ENCODE measurements around the gene ARHGAP26.
"Not testable (repeated sequence)": the region's sequence is repeated elsewhere in the genome, so short reads cannot be mapped to it uniquely, and the experiment has no call there.

The ARHGAP26 gene

DNA sequence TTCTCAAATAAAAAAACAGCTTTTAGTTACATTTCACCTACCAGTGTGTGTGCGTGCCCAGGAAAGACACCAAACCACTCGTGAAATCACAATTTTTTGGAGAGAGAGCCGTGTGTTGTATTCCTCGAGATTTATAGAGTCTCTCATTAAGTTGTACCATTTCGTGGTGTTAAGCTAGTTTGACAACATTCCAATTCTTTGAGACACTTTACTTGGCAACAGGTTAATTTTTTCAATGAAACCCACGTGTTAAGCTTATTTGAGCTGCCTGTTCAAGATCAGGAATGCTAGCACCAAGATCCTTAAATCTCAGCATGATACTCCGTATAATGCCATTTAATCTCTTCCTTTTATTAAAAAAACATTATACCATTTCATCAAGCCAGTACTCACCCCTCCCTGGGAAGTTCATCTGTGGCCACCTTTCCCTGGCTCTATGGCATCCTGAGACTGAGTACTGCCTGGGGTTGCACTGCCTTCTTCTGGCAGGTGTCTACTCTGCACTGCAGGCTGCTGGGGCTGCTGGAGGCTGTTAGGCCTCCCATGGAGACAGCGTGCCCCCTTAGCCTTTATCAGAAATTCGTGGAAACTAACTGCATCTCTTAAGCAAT, 143.7 kb downstream of the ARHGAP26 start:
- DNase-seq = no peak

DNA sequence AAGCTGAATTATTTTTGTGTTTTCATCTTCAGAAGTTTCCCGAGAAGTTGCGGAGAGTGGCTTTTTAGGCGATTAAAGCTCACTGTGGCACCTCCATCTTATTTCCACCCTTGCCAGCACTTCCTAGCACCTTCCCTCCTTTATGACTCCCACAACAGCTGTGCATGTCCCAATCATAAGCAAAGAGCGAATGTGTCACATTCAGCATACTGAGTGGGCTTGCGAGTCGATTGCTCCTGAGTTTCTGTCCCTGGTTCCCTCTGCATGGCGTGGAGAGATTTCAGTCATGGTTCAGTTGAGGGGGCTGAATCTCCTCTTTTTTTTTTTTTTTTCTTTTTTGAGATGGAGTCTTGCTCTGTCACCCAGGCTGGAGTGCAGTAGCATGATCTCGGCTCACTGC, 144.9 kb downstream of the ARHGAP26 start:
- no peak for DNase-seq

DNA sequence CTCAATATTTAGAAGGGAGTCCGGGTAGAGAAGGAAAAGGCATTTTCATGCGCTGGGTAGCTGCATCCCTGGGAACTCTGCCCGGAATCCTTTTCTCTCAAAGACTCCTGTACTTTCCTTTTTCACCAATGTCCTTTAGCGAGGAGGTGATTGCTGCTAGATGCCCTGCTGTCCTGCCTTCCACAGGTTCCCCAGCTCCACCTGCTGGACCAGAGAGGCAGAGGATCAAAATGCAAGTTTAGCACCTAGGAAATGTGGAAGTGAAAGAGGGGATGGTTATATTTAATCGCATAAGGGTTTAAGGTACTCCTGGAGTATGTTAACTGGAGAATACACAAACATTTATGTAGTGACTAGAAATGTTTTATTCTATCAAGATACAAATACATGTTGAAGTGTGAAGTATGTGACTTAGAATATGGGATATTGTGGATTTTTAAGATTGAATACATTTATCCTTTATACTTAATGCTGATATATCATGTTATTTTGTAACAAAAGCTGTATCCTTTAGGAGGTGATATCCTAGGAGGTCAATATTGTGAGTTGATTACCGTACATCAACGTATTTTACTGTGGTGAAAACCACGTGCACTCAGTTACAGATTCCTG, 145.7 kb downstream of the ARHGAP26 start:
- DNase-seq = peak; percentile 18

DNA sequence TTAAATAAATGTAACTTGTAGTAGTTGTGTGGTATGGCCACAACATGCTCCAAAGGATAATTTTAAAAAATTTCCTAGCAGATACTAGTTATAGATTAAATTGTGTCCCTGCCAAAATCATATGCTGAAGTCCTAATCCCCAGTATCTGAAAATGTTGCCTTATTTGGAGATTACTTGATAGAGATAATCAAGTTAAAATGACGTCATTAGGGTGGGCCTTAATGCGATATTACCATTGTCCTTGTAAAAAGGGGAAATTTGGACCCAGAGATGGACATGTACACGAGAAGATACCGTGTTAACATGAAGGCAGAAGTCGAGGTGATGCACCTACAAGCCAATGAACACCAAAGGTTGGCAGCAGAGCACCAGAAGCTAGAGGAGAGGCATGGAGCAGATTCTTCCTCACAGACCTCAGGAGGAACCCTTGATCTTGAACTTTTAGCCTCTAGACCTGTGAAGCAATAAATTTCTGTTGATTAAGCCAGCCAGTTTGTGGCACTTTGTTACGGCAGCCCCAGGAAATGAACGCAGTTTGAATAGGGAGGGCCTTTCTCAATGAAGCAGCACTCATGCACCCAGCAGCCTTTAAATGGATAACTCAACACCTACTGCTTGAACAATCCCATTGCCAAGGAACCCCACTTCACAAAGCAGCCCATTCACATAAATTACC, 148.9 kb downstream of the ARHGAP26 start:
- DNase-seq = no peak

DNA sequence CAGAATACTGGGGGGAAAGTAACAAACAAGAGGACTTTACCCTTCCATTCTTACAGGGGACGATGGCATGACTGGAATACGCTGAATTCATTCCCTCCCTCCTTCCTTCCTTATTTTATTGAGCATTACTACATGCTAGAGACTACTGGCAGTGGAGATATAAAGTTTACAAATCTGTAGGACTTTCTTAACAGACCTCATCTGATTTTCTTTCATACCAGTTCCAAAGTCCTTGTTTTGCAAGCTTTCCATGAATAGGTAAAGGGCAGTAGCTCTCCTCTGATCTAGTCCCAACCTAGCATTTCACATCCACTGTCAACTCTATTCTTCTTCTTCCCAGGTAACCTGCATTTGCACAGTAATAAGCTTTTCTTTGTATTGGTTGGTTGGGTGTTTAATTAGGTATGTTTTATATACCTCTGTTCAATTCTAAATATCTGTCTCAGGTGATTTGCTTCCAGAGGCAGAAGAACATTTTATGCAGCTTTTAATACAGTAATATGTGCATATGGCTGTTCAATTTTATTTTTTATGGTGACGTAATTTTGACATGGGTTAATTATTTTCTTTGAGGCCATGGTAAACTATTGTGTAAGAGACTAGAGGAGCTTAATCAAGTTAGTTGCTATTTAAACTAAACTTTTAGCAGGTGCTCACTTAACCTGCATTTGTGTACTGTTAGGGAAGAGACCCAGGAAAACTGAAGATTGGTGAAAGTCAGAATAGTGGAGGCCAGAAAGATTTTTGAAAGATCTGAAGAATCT, 150.9 kb downstream of the ARHGAP26 start:
- DNase-seq = no peak

DNA sequence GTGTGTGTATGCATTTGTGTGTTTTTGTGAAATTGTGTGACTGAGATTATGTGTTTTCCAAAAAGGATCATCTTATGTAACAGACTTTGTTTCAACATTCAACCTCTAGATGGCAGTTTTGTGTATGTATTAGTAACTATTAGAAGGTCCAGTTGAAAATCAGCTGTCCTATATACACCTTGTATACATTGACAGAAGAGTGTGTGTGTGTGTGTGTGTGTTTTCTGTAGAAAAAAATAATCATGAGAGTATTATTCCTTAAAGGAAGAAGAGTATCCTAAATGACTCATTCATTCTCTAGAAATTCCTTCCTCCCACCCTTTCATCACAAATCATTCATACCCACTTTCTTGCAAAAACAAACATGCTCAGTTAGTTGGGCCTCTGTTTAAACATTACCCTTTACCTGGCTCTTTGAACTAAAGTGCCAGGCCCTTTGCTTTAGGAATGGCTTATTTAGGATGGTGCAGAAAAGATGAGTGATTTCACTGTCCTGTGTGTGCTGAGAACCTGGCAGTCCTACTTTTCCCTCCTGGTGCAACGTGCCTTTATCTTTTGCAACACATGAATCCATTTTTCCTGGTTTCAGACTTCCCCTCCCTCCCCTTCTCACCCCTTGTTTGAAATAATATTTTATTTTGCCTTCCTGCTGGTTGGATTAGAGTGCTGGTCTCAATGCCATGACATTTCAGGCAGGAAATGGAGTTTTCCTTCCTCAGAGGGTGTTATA, 152.2 kb downstream of the ARHGAP26 start:
- peak; percentile 53 for DNase-seq

DNA sequence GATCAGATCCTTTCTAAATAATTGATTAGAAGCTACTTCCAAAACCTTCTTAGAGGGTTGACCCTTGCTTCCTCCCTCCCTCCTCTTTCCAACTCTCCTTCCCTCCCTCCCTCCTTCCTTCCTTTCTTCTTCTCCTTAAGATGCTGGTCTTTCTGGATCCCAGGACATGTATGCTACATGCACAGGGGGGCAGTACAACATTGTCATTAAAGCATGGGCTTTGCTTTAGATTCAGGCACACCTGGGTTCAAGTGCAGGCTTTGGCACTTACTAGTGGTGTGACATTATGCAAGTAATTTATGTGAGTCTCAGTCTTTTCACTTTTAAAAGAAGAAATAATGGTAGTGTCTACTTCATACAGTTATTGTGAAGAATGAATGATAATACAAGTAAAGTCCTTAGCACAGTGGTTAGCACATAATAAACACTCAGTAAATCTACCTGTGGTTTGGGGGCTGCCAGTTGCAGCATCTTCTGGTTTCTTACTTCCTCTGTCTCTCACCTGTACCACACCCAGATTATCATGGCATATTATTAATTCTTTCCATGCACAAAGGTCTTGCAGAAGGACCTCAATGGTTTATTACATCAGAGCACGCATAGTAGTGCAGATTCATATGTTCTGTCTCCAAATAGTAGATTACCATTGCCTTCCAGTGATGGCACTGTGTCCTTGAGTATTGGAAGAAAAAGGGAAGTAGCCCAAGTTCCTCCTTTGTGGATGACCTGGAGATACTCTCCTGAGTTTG, 154.1 kb downstream of the ARHGAP26 start:
- peak; percentile 16 for DNase-seq

DNA sequence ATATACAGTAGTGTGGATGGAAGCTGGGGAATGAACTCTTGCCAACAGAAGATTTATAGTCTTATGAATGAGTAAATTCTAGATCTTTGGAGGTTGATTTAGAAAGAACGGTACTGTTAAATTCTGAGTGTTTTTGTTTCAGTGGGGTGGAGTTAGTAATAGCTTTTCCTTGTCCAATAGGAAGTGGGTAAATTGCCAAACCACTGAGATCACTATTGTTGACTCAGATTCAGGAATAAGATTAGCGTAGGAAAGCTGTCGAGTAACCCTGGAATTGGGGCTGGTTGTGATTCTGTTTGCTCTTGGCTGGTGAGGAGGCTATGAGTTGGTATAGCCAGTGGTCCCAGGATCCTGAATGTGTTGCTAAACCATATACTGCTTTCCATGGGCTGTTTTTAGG, 155.6 kb downstream of the ARHGAP26 start:
- DNase-seq = no peak

DNA sequence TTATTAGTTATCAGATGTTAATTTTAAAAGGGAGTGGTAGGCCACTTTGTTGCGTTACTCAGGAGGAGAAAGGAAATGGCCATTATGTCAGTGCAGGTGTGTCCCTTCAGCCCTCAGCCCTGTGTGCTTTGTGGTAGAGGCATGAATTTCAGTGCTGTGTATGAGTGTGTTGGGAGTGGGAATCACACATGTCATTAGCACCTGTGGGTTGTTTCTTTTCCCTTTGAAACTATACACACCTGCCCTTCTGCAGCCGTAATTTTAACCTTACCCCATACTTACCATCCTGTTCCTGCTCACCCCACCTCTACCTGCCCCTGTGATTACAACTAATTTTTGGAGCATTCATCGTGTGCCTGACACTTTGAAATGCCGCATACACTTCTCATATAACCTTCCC, 156.4 kb downstream of the ARHGAP26 start:
- no peak for DNase-seq

DNA sequence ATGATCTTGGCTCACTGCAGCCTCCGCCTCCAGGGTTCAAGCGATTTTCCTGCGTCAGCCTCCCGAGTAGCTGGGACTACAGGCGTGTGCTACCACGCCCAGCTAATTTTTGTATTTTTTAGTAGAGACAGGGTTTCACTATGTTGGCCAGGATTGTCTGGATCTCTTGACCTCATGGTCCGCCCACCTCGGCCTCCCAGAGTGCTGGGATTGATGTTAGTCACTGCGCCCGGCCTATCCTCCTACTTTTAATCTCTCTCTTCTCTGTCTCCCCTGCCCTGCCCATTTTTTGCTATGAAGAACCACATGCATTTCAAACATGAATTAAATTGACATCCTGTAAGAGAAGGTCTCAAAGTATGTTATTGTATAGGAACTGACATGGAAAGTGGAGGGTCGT, 158.8 kb downstream of the ARHGAP26 start:
- not testable (repeated sequence) for DNase-seq

DNA sequence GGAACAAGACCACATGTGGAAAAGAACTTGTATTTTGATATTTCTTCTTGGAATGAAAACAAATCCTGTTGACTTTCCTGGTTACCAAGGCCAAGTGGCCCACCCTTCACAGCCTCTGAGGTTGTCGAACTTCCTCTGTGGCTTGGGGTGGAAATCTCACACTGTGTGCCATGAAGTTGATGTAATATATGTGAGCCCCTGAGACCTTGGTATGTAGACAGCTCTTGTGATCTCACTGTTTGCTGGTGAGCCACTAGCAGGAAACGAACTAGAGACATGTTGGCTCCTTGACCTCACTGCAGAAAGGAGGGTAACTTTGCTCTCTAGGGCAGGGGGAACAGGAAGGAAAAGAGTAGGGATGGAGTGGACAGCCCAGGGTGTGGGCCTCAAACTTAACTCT, 159.4 kb downstream of the ARHGAP26 start:
- DNase-seq = peak; percentile 49

DNA sequence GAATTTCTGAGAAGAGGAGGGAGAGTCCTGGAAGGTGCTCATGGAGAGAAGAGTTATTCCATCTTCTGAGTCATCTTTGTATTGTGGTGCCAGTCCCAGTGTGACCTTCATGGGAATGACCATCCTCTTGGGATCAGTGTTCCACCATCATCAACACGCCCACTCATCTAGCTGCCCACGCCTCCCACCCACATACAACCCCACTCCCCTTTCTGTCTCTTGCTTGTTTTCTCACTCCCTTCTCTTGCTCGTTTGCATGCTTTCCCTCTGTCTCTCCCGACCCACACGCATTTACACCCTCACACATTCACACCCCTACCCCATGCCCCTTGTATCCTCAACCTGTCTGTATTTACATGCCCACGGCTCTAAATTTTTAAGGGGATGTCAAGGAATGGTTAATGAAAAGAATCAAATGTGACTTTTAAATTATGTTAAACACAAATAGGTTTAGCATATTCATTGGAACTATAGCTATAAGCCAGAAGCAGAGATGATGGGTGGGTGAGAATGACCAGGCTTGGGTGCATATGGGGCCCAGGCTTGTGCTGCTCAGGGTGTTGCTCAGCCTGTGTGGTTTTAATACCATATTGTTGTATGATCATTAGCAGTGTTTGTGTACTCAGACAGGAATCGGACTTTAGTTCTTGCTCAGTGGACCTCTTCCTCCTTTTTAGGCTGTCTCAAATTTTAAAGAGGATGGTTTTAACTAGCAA, 160.4 kb downstream of the ARHGAP26 start:
- DNase-seq = no peak

DNA sequence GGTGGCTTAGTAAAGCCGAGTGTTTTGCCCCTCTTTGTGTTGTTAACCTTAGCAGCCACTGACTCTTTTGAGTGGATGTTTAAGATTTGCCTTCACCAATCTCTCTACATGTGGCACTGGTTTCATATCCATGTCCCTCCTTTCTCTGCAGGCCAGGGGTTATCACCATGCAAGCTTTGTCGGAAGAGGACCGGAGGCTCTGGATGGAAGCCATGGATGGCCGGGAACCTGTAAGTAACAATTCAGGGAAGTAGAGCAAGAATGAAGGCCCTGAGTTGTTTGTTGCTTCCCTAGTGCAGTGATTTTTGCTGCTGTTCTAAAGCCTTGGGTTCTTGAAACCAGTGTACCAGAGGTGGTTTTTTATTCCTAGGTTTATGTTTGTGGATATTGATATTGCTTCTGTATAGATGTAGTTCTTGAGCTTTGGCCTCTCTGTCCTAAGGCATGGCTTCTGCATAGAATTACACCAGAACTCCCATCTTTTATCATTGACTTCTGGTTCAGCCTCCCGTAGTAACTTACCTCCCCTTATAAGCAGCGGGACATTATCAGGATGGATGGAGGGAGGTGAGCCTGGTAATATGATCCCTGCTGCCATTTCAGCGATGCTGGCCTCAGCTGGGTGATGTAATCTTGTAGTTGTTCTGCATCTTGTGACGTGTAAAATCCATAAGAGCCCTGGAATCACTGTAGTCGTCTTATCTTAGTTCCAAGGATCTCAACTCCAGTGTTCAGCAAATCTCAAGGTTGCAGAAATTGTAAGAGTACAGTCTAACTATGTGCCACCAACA, 161.9 kb downstream of the ARHGAP26 start:
- no peak for DNase-seq

DNA sequence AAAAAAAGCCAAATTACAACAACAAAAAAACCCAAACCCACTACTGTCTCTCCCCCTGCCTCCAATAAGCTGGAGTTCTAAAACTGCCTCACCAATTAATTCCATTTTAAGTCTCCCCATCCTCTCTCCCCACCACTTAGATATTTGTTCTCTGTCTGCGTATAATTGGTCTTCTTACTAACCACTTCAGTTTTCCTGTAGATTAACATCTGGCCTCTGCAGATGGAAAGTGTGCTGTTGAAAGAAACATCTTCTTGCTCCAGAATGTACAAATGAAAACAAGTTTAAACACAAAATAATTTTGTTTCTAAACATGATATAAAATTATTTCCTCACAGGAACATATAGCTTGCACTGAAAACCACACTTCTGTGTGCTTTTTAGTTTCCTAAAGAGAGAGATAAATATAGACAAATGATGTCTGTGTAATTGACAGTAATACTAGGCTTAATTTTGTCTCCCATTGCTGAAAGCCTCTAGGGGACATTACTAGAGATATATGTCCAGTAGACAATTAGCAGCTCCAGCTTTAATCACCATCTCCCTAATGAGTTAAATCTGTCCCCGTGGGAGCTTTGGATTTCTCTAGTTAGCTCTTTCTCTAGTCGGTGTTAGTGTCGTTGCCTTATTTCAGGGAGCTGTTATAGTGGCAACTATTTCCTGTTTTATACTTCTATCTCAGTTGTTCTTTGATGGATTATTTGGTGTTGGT, 164.0 kb downstream of the ARHGAP26 start:
- no peak for DNase-seq

DNA sequence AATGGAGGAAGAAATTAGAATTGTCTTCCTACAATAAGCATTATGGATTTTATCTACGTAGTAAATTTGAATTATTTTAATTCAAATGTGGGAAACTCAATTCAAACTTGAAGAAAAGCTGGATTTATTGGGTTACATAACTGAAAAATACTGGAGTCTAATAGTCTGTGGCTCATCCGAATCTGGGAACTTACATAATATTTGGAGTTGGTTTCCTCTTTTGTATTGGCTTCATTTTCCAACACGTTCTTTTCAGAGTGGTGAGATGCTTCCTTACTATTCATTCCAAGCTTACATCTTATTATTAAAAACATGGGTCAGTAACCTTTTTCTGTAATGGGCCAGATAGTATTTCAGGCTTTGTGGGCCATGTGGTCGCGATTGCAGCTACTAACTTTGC, 164.8 kb downstream of the ARHGAP26 start:
- no peak for DNase-seq

DNA sequence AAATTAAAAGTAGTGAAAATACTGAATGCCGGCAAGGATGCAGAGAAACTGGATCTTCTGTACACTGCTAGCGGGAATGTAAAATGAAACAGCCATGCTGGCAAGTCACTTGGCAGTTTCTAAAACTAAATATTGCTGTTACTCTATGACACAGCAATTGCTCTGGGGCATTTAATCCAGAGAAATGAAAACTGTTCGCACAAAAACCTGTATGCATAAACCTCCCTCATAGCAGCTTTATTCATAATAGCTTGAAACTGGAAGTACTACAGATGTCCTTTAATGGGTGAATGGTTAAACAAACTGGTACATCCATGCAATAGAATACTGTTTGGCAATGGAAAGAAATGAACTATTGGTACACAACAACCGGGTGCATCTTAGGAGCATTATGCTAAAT, 167.2 kb downstream of the ARHGAP26 start:
- DNase-seq = no peak

DNA sequence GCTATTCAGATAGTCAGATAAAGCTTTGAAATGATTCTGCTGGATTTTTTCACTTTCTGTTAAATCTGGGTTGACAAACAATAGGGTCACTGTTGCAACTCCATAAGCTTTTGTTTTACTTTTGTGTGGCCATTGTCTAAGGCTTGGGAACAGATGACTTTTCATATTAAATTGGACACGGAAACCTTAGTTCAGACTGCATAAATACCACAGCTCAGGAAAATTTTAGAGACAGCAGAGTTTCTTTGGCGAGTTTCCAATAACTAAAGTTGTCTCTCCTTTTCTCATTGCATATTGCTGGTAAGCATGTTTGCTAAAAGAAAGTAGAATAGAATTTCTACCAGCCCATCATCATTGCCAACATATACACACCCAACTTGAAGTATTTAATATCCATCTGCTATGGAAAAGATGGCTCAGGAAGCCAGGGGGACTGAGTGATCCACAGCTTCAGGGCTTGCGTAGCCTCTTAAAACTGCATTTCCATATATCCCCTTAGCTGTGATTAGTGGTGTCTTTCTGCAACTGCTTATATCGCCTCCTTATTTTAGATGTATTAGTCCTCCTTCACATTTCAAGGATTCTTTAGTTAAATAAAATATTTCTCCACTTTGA, 168.2 kb downstream of the ARHGAP26 start:
- DNase-seq = no peak

DNA sequence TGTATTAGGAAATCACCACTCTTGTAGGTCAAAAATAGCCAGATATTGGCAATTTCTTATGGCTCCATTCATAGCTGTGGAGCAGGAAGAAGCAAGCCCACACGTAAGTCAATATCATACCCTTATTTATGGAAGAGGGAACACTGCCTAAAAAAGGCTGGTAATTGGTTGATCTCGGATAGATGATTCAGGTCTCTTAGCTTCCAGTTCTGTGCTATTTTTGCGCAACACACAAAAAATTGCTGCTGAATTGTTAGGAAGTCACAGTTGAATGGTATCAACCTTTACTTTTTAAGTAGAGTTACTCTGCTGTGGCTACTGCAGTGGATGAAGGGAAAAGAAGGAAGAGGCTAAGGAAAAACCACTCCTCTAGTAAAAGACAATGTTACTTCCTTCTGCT, 168.8 kb downstream of the ARHGAP26 start:
- DNase-seq = no peak

DNA sequence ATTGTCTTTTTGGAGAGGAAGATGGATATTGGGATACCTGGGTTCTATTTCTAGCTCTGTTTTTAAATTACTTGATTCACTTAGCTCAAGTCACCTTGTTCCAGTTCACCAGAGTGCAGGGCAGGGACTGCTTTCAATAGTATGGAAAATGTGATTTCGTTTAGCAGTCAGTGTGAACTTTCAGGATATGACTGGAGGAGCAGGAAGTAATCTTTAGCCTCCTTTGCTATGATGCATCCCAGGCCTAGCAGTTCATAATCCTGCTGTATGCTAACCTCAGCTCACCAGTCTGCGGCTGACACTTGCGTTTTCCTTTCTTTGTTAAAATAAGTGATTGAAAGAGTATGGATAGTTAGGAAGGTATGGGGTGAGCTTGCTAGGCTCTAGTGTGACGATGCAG, 169.7 kb downstream of the ARHGAP26 start:
- DNase-seq = no peak

DNA sequence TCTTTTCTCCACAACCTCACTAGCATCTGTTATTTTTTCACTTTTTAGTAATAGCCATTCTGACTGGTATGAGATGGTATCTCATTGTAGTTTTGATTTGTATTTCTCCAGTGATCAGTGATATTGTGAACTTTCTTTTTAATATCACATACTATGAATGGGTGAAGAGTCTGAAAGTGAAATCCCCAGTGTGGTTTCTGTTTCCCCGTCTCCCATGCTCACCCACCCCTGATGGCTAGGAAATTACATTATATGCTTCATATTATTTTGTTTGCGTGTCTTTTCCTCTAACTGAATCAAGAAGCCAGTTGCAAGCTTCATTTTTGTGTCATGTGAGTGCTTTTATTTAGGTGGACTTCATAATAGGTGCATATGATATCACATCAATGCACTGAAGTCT, 171.1 kb downstream of the ARHGAP26 start:
- no peak for DNase-seq

Measured in CD4-positive, alpha-beta T cell treated with Interleukin-21 for 1 hour (primary cell).